ENCODE data around the gene FOXO6. TPM values are rescaled to one million over a fixed set of nuclear protein-coding genes. Genes with fewer than 3 reads are reported as not detected.

FOXO6 gene
- total RNA-seq, 1 donor from 2014 or later = 5.7 TPM

DNA sequence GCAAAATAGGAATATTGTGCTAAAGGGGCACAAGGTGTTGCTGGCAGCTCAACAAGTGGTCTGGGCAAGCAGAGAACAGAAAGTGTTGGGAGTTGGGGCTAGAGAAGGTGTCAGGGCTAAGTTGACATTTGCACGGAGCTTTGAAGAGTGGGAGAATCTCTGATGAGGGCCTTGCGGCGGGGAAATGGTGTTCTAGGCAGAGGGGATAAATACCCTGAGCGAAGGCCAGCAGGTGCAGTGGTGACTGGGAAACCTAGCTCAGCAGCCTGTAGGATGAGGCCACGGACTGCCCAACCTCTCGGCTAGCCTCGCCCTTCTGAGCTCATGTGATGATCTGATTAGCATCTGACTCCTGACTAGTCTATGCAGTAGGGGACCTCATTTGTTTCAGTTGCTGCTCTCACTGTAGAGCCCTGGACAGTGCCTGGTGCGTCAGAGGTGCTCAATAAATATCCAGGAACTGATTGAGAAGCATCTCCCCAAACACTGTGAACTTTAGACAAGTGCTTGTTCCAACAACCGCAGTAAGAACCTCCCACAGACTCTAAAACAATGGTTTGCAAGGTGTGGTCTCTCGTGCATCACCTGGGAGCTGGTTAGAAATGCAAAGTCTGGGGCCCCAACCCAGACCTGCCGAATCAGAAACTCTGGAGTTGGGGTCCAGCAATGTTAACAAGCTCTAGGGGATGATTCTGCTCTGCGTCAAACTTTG, 1.0 kb upstream of the FOXO6 start:
- H3K27ac ChIP-seq = peak overlapping the region; percentile 19 to 58
- intact Hi-C loops (cut with DNase I) = loop anchor here (5.0 to 10.0 kb wide), 6 partner anchors 93 to 1195 kb away; partner anchors contain the start of gene RLF

DNA sequence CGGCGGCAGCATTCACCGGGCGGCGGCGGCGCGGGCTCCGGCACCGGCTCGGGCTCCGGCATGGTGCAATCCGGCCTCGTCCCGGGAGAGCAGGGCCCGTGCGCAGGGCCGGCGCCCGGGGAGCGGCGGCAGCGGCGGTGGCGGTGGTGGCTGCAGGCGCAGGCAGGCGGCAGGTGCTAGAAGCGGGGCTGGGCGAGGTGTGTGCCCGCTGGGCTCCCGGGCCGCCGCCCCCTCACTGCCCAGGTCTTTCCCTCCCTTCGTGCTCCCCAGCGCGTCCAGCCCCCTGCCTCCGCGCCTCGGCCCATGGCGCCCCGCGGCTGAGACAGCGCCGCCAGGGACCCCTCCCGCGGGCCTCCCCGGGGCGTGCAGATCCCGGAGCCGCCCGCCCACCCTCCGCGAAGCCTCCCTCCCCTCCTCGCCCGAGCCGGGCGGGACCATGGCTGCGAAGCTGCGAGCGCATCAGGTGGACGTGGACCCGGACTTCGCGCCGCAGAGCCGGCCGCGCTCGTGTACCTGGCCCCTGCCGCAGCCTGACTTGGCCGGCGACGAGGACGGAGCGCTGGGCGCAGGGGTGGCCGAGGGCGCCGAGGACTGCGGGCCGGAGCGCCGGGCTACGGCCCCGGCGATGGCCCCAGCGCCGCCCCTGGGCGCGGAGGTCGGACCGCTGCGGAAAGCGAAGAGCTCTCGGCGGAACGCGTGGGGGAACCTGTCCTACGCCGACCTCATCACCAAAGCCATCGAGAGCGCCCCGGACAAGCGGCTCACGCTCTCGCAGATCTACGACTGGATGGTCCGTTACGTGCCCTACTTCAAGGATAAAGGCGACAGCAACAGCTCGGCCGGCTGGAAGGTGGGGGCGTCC, 492 bp downstream of the FOXO6 start:
- Histone ChIP-seq H3K9me3 (no peaks in the 10 kb centered on the region), H3K36me3 (no peaks in the 10 kb centered on the region), H3K4me1 (peaks cover 17 to 40% of the 10 kb centered on the region in 2 donors), H3K27ac (peak overlapping the region in 1 of 2 donors; percentile 52), H3K27me3 (no peaks in the 10 kb centered on the region), H3K4me3 (peak overlapping the region; percentile 73 to 87)
- no peak for DNase-seq (ENCODE audit: low spot score in 2 of 2)
- intact Hi-C loops (cut with DNase I) = loop anchor here (1.0 to 10.0 kb wide), 8 partner anchors 21 to 1197 kb away; partner anchors contain the start of gene RLF
- TF ChIP-seq CTCF (IDR thresholded peaks at IDR 0.05) = no peak

More for the DNA sequence above, 1.0 kb upstream of the FOXO6 start:
- no peaks in the 10 kb centered on the region for H3K36me3 ChIP-seq
- H3K4me1 ChIP-seq = peaks cover 11 to 29% of the 10 kb centered on the region in 2 donors
- H3K4me3 ChIP-seq = peak overlapping the region in 1 of 2 donors; percentile 87
- no peaks in the 10 kb centered on the region for H3K27me3 ChIP-seq
- no peak for TF ChIP-seq CTCF (IDR thresholded peaks at IDR 0.05)
- DNase-seq (ENCODE audit: low spot score in 2 of 2) = peak in 1 of 2 donors; percentile 61
- H3K9me3 ChIP-seq = no peaks in the 10 kb centered on the region

GRCh38 chr1:41362357-41362721, 1.1 kb downstream of the FOXO6 start:
- Histone ChIP-seq H3K4me1 (peaks cover 18 to 42% of the 10 kb centered on the region in 2 donors), H3K27ac (peak overlapping the region in 1 of 2 donors; percentile 52), H3K27me3 (no peaks in the 10 kb centered on the region), H3K4me3 (peak overlapping the region; percentile 73 to 87), H3K9me3 (no peaks in the 10 kb centered on the region), H3K36me3 (no peaks in the 10 kb centered on the region)
- DNase-seq (ENCODE audit: low spot score in 2 of 2) = no peak
- TF ChIP-seq CTCF (IDR thresholded peaks at IDR 0.05) = no peak
- intact Hi-C loops (cut with DNase I) = loop anchor here (5.0 to 10.0 kb wide), 6 partner anchors 95 to 1198 kb away; partner anchors contain the start of gene RLF

DNA sequence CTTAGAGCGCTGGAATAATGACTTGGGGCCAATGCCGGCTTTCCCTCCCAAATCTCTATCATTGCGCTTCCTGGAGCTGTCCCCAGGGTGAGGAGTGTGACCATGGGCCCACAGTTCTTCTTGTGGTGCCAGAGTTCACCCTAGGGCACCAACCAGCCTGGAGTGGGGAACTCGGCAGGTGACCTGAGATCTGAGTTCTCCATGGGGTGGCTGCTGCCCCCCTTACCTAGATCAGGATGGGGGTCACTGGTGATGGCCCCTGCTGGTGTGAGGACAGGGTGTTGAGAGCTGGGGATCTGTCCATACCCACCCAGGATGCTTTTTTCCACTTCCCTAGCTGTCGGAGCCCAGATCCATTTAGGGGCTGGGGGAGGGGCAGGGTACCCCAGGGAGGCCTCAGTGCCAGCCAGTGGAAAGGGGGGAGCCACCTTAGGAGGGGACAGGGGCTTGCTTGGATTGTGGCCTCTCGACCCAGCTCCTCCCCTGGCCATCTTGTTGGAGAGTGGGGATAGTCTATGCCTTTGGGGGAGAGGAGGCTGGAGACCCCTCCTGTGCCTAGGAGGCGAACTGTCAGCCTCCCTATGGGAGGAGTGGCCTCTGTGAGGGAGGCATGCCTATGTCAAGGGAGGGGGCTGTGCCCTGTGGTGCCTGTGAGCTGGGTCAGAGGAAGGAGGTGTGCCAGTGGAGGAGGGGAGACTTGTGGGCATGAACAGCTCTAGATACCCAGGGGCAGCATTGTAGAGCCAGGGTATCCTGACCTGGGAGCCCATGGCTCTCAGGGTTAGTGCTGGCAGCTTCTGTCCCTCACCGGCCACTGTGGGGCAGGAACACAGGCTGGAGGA, 1.7 kb downstream of the FOXO6 start:
- Histone ChIP-seq H3K27ac (no peak overlapping the region), H3K36me3 (no peaks in the 10 kb centered on the region), H3K4me1 (peaks cover 18 to 42% of the 10 kb centered on the region in 2 donors), H3K27me3 (no peaks in the 10 kb centered on the region), H3K4me3 (peak overlapping the region in 1 of 2 donors; percentile 87), H3K9me3 (no peaks in the 10 kb centered on the region)
- intact Hi-C loops (cut with DNase I) = loop anchor here (5.0 to 10.0 kb wide), 6 partner anchors 96 to 1198 kb away; partner anchors contain the start of gene RLF
- no peak for DNase-seq (ENCODE audit: low spot score in 2 of 2)
- TF ChIP-seq CTCF (IDR thresholded peaks at IDR 0.05) = no peak
